Stimulated activated CD8-positive, alpha-beta memory T cell treated with anti-CD3 and anti-CD28 coated beads, Interleukin-4, amount 100 ng/mL, for 48 hours (primary cell): ENCODE results near the gene CISD3.
A peak's percentile ranks its signal among the peaks of the same experiment; 100 is the strongest.
"Not testable (repeated sequence)": the region's sequence is repeated elsewhere in the genome, so short reads cannot be mapped to it uniquely, and the experiment has no call there.

Source experiments
- DNase-seq: peaks from one replicate; pipeline ENCODE4 v3.0.0-alpha.2; 2020

CISD3 gene

GRCh38 chr17:38709104-38709820, 20.9 kb upstream of the CISD3 start:
- no peak for DNase-seq

- no peak for DNase-seq
These were observed 20.1 kb upstream of the CISD3 start for GRCh38 chr17:38709864-38710603.

GRCh38 chr17:38710604-38710962, 19.6 kb upstream of the CISD3 start:
- no peak for DNase-seq

GRCh38 chr17:38710985-38711384, 19.2 kb upstream of the CISD3 start:
- no peak for DNase-seq

- DNase-seq: no peak
These were observed 18.2 kb upstream of the CISD3 start for GRCh38 chr17:38711792-38712571.

- no peak for DNase-seq
These were observed 17.5 kb upstream of the CISD3 start for GRCh38 chr17:38712593-38712992.

GRCh38 chr17:38713456-38714075, 16.6 kb upstream of the CISD3 start:
- no peak for DNase-seq

- no peak for DNase-seq
These were observed 14.8 kb upstream of the CISD3 start for GRCh38 chr17:38715216-38715943.

- DNase-seq: no peak
These were observed 13.7 kb upstream of the CISD3 start for GRCh38 chr17:38716368-38717005.

- DNase-seq: no peak
These were observed 12.9 kb upstream of the CISD3 start for GRCh38 chr17:38717139-38717745.

GRCh38 chr17:38719289-38719942, 10.7 kb upstream of the CISD3 start:
- DNase-seq: no peak

- DNase-seq: no peak
These were observed 10.0 kb upstream of the CISD3 start for GRCh38 chr17:38719943-38720641.

- no peak for DNase-seq
These were observed 9.2 kb upstream of the CISD3 start for GRCh38 chr17:38720941-38721340.

- DNase-seq: no peak
These were observed 8.3 kb upstream of the CISD3 start for GRCh38 chr17:38721802-38722201.

GRCh38 chr17:38724337-38724988, 5.7 kb upstream of the CISD3 start:
- DNase-seq: no peak

- no peak for DNase-seq
These were observed 5.1 kb upstream of the CISD3 start for GRCh38 chr17:38725066-38725465.

- not testable (repeated sequence) for DNase-seq
These were observed 4.0 kb upstream of the CISD3 start for GRCh38 chr17:38726145-38726544.

GRCh38 chr17:38727736-38728135, 2.4 kb upstream of the CISD3 start:
- DNase-seq: peak; percentile 85

GRCh38 chr17:38728290-38728831, 1.8 kb upstream of the CISD3 start:
- DNase-seq: peak; percentile 75
